GM15510 (cell line): ENCODE measurements around the gene PRR9.

ENCODE experiments used
- POLR2A ChIP-seq: IDR thresholded peaks from 3 replicates; pipeline ENCODE4 v1.6.1; 2011; ENCODE audit warnings: borderline replicate concordance; ENCODE audit not compliant: insufficient read length; ENCODE audit errors: extremely low read depth

Gene PRR9

DNA sequence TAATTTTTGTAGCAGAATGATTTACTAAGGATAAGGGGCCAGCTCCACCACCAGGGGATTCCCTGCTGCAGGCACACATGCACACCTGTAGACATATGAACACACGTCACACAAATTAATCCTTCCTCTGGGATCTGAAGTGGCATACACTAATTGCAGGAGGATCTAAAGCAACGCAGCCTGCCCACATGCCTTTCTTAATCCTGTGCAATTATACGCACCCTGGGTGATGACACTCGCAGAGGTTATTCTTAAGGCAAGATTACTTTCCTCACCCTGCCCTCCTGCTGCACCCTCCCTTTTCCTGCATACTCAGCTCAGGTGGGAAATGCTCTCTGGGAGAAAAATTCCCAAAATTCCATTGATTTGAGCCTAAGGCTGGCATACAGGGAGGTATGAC is 34.6 kb downstream of the PRR9 start:
- TF ChIP-seq POLR2A = no peak

DNA sequence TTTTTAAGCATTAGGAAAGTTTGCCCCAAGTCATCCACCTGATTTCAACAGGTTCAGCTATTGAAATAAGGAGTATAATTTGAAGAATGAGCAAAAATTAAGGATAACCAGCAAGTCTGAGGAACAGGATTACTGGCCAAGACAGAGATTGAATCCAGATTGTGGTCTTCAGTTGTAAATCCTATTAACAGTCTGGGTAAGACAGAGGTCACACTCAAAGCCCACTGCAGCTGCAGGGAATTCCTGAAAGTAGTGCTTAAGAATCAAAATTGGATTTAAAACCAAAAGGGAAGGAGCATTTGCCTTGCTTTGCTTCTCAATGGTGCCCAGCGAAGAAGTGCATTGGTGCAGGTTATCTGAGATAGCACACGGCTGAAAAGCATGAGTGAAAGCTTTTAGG is 35.7 kb downstream of the PRR9 start:
- no peak for TF ChIP-seq POLR2A

- no peak for TF ChIP-seq POLR2A
Observed at GRCh38 chr1:153253693-153254092, 36.3 kb downstream of the PRR9 start.

DNA sequence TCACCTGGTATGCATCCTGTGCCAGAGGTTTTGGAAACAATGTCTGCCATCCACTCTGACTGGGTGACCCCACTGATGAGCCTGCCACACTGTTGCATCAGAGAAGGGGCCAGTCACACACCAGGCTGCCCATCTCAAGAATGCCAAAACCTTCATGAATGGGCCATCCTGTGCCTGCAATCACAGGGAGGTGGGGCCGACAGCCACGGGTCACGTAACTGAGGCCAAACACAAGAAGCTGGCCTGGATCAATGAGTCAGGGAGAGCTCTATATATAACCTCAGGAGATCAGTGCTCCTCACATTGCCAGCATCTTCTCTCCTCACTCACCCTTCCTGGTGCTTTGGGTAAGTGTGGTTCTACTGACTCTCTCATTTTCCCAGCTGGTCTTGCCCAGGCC is 42.0 kb downstream of the PRR9 start, which contains the start of gene LORICRIN:
Gene LORICRIN (plus strand): TSS at position 301 of the 400 bp plus-strand sequence. CDS start 1,263 bp downstream, outside the sequence.
- TF ChIP-seq POLR2A = no peak

DNA sequence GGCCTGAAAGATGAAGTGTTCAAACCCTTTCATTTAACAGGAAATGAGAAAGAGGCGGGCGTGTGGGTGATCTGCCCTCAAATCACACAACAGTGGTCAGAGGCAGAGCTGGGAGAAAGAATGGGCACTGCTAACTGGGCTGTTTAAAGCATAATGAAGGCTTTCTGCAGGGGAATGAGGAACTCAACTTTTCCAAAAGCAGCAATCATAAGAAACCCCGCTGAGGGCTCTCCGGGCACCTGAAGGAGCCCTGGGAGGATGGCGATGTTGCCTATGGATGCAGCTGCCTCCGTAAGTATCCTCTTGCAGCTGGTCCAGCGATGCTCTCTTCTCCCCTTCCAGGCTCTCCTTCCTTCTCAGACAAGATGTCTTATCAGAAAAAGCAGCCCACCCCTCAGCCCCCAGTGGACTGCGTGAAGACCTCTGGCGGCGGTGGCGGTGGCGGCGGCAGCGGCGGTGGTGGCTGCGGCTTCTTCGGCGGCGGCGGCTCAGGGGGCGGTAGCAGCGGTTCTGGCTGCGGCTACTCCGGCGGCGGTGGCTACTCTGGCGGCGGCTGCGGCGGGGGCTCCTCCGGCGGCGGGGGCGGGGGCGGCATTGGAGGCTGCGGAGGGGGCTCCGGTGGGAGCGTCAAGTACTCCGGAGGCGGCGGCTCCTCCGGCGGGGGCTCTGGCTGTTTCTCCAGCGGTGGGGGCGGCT is 43.3 kb downstream of the PRR9 start:
- no peak for TF ChIP-seq POLR2A

- TF ChIP-seq POLR2A = no peak
Observed at GRCh38 chr1:153261281-153262069, 44.1 kb downstream of the PRR9 start.

- no peak for TF ChIP-seq POLR2A
Observed at GRCh38 chr1:153262070-153262366, 44.6 kb downstream of the PRR9 start.

DNA sequence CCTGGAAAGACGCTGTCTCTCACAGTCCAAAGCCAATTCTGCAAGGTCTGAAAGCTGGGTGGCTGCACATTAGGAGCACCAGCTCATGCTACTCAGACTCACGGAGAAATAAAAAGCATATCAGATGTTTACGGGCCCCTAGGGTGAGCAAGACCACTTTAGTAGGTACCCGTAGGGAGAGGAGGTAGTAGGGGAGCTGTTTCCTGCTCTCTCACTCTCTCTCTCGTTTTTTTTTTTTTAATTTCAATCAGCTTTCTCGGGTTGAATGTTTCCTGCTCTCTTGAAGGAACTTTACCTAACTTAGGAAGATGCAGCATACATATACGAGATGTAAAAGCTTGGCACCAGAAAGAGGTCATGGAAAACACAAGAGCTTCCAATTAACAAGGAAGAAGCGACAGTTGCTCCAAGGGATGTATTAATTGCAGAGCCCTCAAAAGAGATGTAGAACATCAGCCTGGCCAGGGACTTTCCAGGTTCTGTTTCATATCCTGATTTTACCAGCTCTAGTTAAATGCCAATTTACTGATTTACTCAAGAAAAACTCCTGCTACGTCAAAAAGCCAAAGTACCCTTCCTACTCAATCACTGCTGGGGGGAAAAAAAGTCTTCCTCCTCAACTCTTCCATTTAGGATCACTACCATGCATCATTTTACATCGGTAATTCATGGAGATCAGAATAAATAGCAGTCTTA is 45.2 kb downstream of the PRR9 start:
- no peak for TF ChIP-seq POLR2A

- no peak for TF ChIP-seq POLR2A
Observed at GRCh38 chr1:153265457-153265856, 48.1 kb downstream of the PRR9 start.
